Embryonic facial prominence (tissue), 1 donor: ENCODE measurements around the gene ERH.
"Not testable (repeated sequence)": the region's sequence is repeated elsewhere in the genome, so short reads cannot be mapped to it uniquely, and the experiment has no call there.

ENCODE experiments used
- DNase-seq: peaks from one replicate; pipeline ENCODE4 v3.0.0-alpha.2; 2016; ENCODE audit errors: extremely low spot score

ERH gene

DNA sequence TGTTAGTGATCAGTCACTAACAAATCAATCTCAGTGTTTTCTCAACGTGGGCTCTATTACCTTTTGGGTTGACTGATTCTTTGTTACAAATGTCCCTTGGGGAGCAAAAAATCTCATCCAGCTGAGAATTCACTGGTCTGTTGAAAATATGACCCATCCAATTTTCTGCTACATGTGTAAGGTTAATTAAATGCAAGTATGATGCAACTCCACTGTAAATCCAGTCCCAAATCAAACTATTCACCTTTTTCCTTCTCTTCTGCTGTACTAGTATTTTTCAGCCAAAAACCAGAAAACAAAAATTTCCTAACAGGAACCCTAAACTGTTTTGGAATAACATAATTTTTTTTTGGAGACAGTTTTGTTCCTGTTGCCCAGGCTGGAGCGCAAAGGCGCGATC, 2.2 kb downstream of the ERH start:
- DNase-seq: no peak

- DNase-seq: no peak
These were observed 5.6 kb downstream of the ERH start for GRCh38 chr14:69392481-69392880.

DNA sequence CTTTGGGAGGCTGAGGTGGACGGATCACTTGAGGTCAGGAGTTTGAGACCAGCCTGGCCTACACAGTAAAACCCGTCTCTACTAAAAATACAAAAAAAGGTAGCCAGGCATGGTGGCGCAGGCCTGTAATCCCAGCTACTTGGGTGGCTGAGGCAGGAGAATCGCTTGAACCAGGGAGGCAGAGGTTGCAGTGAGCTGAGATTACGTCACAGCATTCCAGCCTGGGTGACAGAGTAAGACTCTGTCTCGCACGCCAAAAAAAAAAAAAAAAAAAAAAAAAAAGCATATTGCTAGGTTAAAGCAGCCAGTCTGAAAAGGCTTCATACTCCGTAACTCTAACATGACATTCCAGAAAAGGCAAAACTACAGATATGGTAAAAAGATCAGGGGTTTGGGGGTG, 6.7 kb downstream of the ERH start:
- not testable (repeated sequence) for DNase-seq

DNA sequence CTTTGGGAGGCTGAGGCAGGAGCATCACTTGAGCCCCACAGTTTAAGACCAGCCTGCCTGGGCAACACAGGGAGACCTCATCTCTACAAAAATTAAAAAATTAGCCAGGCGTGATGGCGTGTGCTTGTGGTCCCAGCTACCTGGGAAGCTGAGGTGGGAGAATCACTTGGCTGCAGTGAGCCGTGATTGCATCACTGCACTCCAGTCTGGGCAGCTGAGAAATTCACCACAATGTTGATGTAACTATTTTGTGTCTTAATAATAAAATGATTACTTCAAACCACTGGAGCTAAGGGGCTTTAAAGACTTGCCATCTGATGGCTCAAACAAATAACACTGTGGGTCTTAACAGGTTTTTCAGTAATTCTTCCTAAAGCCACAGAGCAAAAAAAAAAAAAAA, 10.8 kb downstream of the ERH start:
- DNase-seq: no peak

- no peak for DNase-seq
These were observed 19.8 kb downstream of the ERH start for GRCh38 chr14:69378274-69378673.

DNA sequence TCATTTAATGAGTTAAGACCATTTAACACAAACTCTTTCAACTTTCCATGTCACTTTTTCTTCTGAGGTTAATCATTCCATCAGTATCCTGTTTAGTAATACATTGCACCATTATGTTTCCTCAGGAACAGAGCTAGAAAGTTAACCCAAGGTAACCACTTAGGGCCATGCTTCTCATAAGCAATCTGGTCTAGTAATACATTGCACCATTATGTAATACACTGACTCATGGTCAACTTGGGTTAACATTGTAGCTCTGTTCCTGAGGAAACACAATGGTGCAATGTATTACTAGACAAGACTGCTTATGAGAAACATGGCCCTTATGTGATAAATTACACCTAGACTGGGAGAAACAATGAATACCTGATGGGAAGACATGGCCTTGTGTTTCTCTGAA, 21.7 kb downstream of the ERH start:
- DNase-seq: no peak

GRCh38 chr14:69375722-69376121, 22.4 kb downstream of the ERH start:
- no peak for DNase-seq

GRCh38 chr14:69375182-69375581, 22.9 kb downstream of the ERH start:
- no peak for DNase-seq

GRCh38 chr14:69374235-69374634, 23.9 kb downstream of the ERH start:
- no peak for DNase-seq

- no peak for DNase-seq
These were observed 25.0 kb downstream of the ERH start for GRCh38 chr14:69373104-69373503.

DNA sequence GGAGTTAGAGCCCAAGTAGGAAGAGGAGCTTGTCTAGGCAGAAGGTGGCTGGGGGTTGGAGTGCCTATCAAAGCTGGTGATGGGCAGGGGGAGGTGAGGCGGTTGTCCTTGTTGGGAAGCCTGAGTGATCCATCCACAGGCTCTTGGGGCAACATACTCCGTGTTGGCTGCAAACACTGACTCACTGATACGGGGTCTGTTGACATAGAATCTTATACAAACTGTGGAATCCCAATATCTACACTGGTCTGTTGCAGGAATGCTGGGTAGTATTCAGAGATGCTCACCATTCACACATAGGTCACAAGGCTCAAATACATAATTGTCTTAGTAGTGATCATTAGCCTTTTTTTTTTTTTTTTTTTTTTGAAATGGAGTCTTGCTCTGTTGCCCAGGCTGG, 26.0 kb downstream of the ERH start:
- DNase-seq: no peak

DNA sequence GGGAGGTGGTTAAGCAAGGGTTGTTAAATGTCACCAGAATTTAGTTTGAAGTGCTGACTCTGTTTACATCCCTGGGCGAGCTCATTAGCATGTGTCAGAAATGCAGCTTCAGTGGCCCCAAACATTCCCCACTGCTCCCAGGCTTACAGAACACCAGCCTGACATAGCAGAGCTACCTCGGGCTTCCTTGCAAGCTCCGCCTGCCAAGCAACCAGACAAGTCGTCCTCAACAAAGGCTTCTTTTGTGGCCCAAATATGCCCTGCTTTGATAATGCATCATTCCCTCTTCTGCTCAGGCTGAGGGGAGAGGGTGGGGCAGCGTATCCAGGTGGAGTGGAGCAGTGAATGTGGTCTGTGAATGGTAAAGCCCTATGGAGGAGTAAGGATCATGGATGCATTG, 28.0 kb downstream of the ERH start:
- DNase-seq: no peak

GRCh38 chr14:69368381-69368780, 29.7 kb downstream of the ERH start:
- DNase-seq: no peak

DNA sequence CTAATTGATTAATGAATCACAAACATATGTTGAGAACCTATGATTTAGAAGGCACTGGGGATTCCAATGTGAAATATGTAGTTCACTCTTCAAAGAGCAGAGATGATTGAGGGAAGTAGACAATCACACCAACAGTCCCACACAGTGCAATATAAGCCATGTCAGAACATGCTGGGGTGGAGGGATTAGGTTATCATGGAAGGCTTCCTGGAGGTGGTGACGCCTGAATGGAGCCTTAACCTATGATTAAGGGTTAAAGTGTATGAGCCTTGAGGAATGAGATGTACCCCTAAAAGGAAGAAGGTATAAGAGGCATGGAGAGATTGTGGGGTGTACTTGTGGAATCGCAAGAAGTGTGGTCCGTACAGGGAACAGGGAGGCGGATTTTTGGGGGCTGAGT, 31.3 kb downstream of the ERH start:
- no peak for DNase-seq

GRCh38 chr14:69366069-69366468, 32.0 kb downstream of the ERH start:
- DNase-seq: no peak

GRCh38 chr14:69364378-69364777, 33.7 kb downstream of the ERH start:
- no peak for DNase-seq

- DNase-seq: no peak
These were observed 34.1 kb downstream of the ERH start for GRCh38 chr14:69363964-69364363.

DNA sequence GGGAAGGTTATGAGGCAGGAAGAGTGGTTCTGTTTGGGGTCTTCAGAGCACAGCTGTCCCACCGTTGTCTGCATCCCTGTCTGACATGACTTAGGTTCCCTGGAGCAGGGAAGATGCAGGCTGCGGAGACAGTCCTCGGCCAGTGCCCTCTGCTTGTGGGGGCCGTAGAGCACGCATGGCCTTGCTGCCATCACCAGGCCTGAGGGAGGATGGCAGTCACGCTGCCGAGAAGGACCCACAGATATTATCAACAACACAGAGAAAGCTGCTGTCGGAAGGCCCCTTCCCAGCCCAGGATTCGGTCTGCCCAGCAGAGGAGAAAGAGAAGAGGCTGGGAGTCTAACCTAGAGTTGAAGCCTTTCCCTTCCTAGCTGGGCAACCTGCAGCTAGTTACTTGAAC, 35.0 kb downstream of the ERH start:
- DNase-seq: no peak

DNA sequence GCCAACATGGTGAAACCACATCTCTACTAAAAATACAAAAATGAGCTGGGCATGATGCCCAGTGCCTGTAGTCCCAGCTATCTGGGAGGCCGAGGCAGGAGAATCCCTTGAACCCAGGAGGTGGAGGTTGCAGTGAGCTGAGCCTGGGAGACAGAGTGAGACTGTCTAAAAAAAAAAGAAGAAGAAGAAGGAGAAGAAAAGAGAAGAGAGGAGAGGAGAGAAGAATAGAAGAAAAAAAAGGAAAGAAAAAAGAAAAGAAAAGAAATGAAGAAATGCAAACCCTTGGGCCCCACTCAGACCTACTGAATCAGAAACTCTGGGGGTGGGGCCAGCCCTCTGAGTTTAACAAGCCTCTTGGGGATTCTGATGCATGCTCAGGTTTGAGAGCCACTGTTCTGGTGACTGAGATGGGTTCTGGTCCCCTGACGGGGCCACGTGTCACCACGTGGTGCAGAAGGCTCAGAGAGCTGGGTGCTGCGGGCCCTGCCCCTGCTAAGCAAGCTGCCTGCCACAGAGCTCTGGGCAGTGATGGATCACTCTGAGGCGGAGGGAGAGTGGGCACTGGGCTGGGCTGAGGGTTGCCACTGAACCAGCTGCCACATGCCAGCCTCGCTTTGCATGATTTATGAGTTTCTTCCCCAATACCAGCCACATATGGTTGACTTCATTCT, 37.5 kb downstream of the ERH start:
- DNase-seq: no peak

GRCh38 chr14:69358966-69359365, 39.1 kb downstream of the ERH start:
- no peak for DNase-seq

DNA sequence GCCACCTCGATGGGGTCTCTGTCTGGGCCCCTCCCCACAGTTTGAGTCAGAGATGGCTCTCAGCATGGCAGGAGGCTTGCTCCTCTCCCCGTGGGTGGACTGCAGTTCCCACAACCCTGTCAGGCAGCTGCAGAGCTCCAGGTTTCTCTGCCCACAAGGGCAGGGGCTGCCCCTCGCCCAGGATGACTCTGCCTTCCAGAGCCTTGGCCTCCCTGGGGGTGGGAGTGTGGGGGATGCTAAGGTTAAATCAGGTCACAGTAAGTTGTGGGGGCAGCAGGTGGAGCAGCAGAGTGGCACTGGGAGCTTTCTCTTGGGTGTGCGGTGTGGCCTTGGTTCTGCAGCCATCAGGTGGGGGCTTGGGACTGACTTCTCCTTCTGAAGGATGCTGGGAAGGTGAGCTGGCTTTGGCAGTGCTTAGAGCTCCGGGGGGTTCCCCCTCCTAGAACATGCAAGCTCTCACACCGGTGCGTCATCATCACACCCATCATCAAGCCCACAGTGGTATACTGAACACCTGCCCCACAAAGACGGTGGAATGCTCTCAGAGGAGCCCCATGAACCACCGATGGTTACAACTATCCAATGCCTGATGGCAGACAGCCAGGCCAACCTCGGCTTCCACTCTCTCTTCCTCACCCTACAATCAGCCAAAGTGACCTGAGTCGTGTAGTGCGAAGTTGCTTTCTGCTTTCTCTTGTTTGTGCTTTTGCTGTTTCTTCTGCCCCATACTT, 39.7 kb downstream of the ERH start:
- no peak for DNase-seq

DNA sequence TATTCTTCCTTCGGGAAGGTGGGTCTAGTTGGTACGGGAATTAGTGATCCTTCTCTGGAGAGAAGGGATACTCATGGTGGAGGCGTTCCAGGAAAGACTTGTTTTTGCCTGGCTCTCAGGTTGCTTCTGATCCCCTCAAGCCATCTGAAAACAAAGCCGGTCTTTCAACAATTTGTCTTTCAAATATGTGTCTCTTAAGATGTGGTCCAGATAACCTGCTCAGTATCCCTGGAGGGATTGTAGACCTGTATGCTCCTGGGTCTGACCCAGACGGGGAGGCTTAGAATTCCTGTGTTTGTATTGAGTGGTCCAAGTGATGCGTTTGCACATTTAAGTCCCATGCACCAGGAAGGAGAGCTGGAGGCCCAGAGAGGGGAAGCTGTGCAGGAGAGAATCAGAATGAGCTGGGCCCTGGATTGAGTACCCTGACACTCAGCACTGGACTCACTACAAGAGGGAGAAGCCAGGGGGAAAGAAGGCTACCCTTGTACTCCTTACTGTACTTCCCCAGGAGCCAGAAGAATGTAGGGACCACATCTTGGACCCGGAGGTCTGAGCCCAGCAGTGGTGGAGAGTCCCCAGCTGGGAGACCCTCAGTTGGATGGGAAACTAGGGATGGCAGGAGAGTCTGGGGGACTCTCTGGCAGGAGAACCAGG, 40.4 kb downstream of the ERH start:
- no peak for DNase-seq

- no peak for DNase-seq
These were observed 41.1 kb downstream of the ERH start for GRCh38 chr14:69356903-69357543.
